Heart left ventricle (tissue), 16 donors: ENCODE measurements around the gene LSM2. TPM values are rescaled to one million over a fixed set of nuclear protein-coding genes. Genes with fewer than 3 reads are reported as not detected.

ENCODE experiments used
- ATAC-seq, 4 donors: fragments of 200-7000 bp; cut with Tn5 transposase; one replicate each; pipeline ENCODE4 v1.9.1; 2020 to 2022; ENCODE audit warnings: moderate library complexity in 4 of 4, mild to moderate bottlenecking in 3 of 4, moderate number of reproducible peaks in 1 of 4
- DNase-seq, 5 donors: peaks; one replicate each; pipeline ENCODE4 v3.0.0-alpha.2; 2020
- H3K27ac ChIP-seq, 12 donors: fragments of 200-600 bp; sonication (generic) in 4 of 12; one replicate each; pipeline versions ENCODE4 v1.5.0 to v1.8.0; 2016 to 2022; ENCODE audit warnings: mild to moderate bottlenecking in 2 of 12
- H3K27me3 ChIP-seq, 9 donors: fragments of 200-600 bp; sonication (generic) in 2 of 9; one replicate each; pipeline versions ENCODE4 v1.5.1 to v1.8.0; 2016 to 2022; ENCODE audit warnings: mild to moderate bottlenecking in 3 of 9
- H3K36me3 ChIP-seq, 9 donors: fragments of 200-600 bp; sonication (generic) in 2 of 9; one replicate each; pipeline versions ENCODE4 v1.5.0 to v1.8.0; 2018 to 2022; ENCODE audit warnings: mild to moderate bottlenecking in 2 of 9
- H3K4me1 ChIP-seq, 12 donors: fragments of 200-600 bp; sonication (generic) in 4 of 12; one replicate each; pipeline versions ENCODE4 v1.5.0 to v1.8.0; 2016 to 2022; ENCODE audit warnings: mild to moderate bottlenecking in 3 of 12
- H3K4me3 ChIP-seq, 12 donors: fragments of 200-600 bp; sonication (generic) in 4 of 12; one replicate each; pipeline versions ENCODE4 v1.5.0 to v1.8.0; 2017 to 2022; ENCODE audit warnings: mild to moderate bottlenecking in 9 of 12, moderate library complexity in 4 of 12
- H3K9me3 ChIP-seq, 12 donors: fragments of 200-600 bp; sonication (generic) in 4 of 12; one replicate each; pipeline versions ENCODE4 v1.5.0 to v1.8.0; 2016 to 2022; ENCODE audit warnings: mild to moderate bottlenecking in 1 of 12
- CTCF ChIP-seq, 12 donors: fragments of 200-600 bp; sonication (generic) in 4 of 12; IDR thresholded peaks; one replicate each; pipeline versions ENCODE4 v1.5.0 to v1.8.0; 2018 to 2022; ENCODE audit warnings: antibody characterized with exemption in 12 of 12, mild to moderate bottlenecking in 5 of 12
- POLR2A ChIP-seq, 2 donors: fragments of 450-650 bp; IDR thresholded peaks; one replicate each; pipeline ENCODE4 v1.6.1; 2017; ENCODE audit warnings: antibody characterized with exemption in 2 of 2, mild to moderate bottlenecking in 2 of 2, moderate library complexity in 2 of 2
- WGBS, 4 donors: extraction: QIAGEN DNeasy Blood & Tissue Kit in 2 of 4; methylation state at CpG; one replicate each; pipeline versions ENCODE4 v1.1.5 to v1.1.7; 2013 to 2018; 5-methylcytosine and 5-hydroxymethylcytosine counted together
- intact Hi-C, 10 donors: fragments of 100-400 bp; cut with DNase I; formaldehyde crosslinking; loops; one replicate each; pipeline versions ENCODE4 v1.11.1 to v1.14.2; 2022
- polyA plus RNA-seq, 2 donors: library from polyadenylated mRNA; stranded (reverse); fragments of 200-250 nt; gene quantifications; one replicate each; pipeline ENCODE4 v1.2.3, GENCODE V29; 2013
- total RNA-seq, 9 donors: library from RNA; depleted of rRNA in 2 of 9; stranded (reverse); fragments of >200 nt in 2 of 9; fragmentation: NEBNext Ultra II Directional in 3 of 9; extraction: Animal tissue kit (Norgen Biotek cat#: 25700) in 3 of 9; gene quantifications; one replicate each; pipeline versions ENCODE4 v1.1.0 to v1.2.4, GENCODE V29; 2016 to 2023
- donor health status: ischemic (EF 13 %, LVEDD 7.1; RV severe dilation, severe dysfunction).
- donor health status: healthy with polysubstance abuse.
- donor health status: DM: no; HTN: yes; CAD: no.
- donor health status: DM: no; HTN: no; CAD: no.
- donor health status: ischemic (EF 25% LVEDD 6.9; RV normal size, moderate dysfunction).
- donor health status: ischemic (EF 25% LVEDD 5.7; RV mildly dilated, moderate dysfunction).
- donor health status: healthy.
- donor health status: DM: yes; HTN: yes; CAD: no.
- donor health status: ischemic (EF 35%, LVEDD 5.7; RV mildly dilated, moderate dysfunction).
- donor health status: nonischemic (EF 11% LVEDD 7.7; RV severe dilation, severe dysfunction).
- donor health status: DM: yes; HTN: yes; CAD: no.
- donor health status: PGD.
- donor health status: ischemic (EF 29% LVEDD 5.4; RV normal size, mild dysfunction).
- donor health status: nonischemic (EF 23%, LVEDD 6.1; RV moderate dilation, normal function).

LSM2 gene
- total and polyA plus RNA-seq, 11 donors: 22.9 to 64.7 (median 26.6) TPM

- H3K27ac ChIP-seq: no peak overlapping the region
- peak in 3 of 4 donors; percentile 61 to 71 (median 67) for ATAC-seq
- H3K4me3 ChIP-seq: no peak overlapping the region
- H3K36me3 ChIP-seq: peaks cover 0 to 3% (median 0%) of the 10 kb centered on the region in 9 donors
- TF ChIP-seq CTCF (IDR thresholded peaks at IDR 0.05): peak; percentile 56 to 86 (median 68)
- TF ChIP-seq POLR2A (IDR thresholded peaks at IDR 0.05): no peak
- WGBS, 4 donors: 60 to 64% (median 62%) methylated on average over 12 of the region's 12 CpGs
- DNase-seq: peak; percentile 54 to 87 (median 67)
- no peaks in the 10 kb centered on the region for H3K9me3 ChIP-seq
- H3K27me3 ChIP-seq: no peaks in the 10 kb centered on the region
- intact Hi-C loops: loop anchor here in 8 of 10 donors (2.0 to 10.0 kb wide), 7 partner anchors 27 to 88 kb away; partner anchors contain the start of genes DDAH2 (in 2 of the 8) and LY6G5C (in 2 of the 8)
- peaks cover 0 to 41% (median 0%) of the 10 kb centered on the region in 12 donors for H3K4me1 ChIP-seq
These were observed 36.9 kb downstream of the LSM2 start for GRCh38 chr6:31769684-31770371.

- TF ChIP-seq CTCF (IDR thresholded peaks at IDR 0.05) (no peak), POLR2A (IDR thresholded peaks at IDR 0.05) (no peak)
- ATAC-seq (peak in 1 of 4 donors; percentile 44), DNase-seq (no peak)
- WGBS, 4 donors: 88 to 91% (median 88%) methylated on average over 18 of the region's 18 CpGs
- Histone ChIP-seq H3K36me3 (peaks cover 0 to 3% (median 0%) of the 10 kb centered on the region in 9 donors), H3K27me3 (no peaks in the 10 kb centered on the region), H3K27ac (peak overlapping the region in 1 of 12 donors; percentile 63), H3K4me3 (no peak overlapping the region), H3K9me3 (no peaks in the 10 kb centered on the region), H3K4me1 (peaks cover 0 to 41% (median 2%) of the 10 kb centered on the region in 12 donors)
- intact Hi-C loops: loop anchor here in 4 of 10 donors (5.0 to 10.0 kb wide), 4 partner anchors 36 to 86 kb away; partner anchors contain the start of genes DDAH2 (in 2 of the 4) and LY6G5C (in 2 of the 4)
These were observed 38.2 kb downstream of the LSM2 start for GRCh38 chr6:31768363-31769257.

- ATAC-seq (no peak), DNase-seq (no peak)
- H3K27me3 ChIP-seq: no peaks in the 10 kb centered on the region
- no peak for TF ChIP-seq CTCF (IDR thresholded peaks at IDR 0.05)
- TF ChIP-seq POLR2A (IDR thresholded peaks at IDR 0.05): no peak
- no peak overlapping the region for H3K4me3 ChIP-seq
- intact Hi-C loops: loop anchor here in 4 of 10 donors (5.0 to 10.0 kb wide), 4 partner anchors 35 to 85 kb away; partner anchors contain the start of genes DDAH2 (in 2 of the 4) and LY6G5C (in 2 of the 4)
- no peak overlapping the region for H3K27ac ChIP-seq
- no peaks in the 10 kb centered on the region for H3K9me3 ChIP-seq
- peaks cover 0 to 3% (median 0%) of the 10 kb centered on the region in 9 donors for H3K36me3 ChIP-seq
- H3K4me1 ChIP-seq: peaks cover 0 to 32% (median 6%) of the 10 kb centered on the region in 12 donors
- WGBS, 4 donors: 81 to 85% (median 82%) methylated on average over 6 of the region's 6 CpGs
These were observed 39.6 kb downstream of the LSM2 start for GRCh38 chr6:31767096-31767645.
